Neural progenitor cell (in vitro differentiated cells): ENCODE data around the gene TCFL5.

ENCODE experiments used
- CTCF ChIP-seq: fragments of 200-600 bp; sonication (generic); IDR thresholded peaks from 2 replicates; pipeline ENCODE4 v1.5.1; 2017; ENCODE audit warnings: antibody characterized with exemption, mild to moderate bottlenecking
- EZH2 ChIP-seq: fragments of 200-600 bp; sonication (generic); IDR thresholded peaks from 2 replicates; pipeline ENCODE4 v1.6.1; 2017; ENCODE audit warnings: antibody characterized with exemption, mild to moderate bottlenecking, moderate library complexity
- EZH2phosphoT487 ChIP-seq: fragments of 200-600 bp; sonication (generic); IDR thresholded peaks from 2 replicates; pipeline ENCODE4 v1.6.1; 2017; ENCODE audit warnings: antibody characterized with exemption

GRCh38 chr20:62834967-62835730, 26.5 kb downstream of the TCFL5 start:
- TF ChIP-seq CTCF, result no peak
- no peak for TF ChIP-seq EZH2
- no peak for TF ChIP-seq EZH2phosphoT487
